A549 treated with AZD2906 at 1 μM for 4 hours (cell line): ENCODE measurements around the gene CHSY3. TPM values are rescaled to one million over a fixed set of nuclear protein-coding genes. Genes with fewer than 3 reads are reported as not detected.

ENCODE experiments used
- total RNA-seq: library from RNA; stranded (reverse); fragments of 200-300 nt; extraction: Qiagen RNA extraction; gene quantifications from 5 replicates; pipeline ENCODE4 v1.2.3, GENCODE V29; 2022

CHSY3 gene
- total RNA-seq: 0.06 to 0.09 TPM (median 0.07 TPM) in 5 replicates

GRCh38 chr5:129904102-129904666 is at the start of gene CHSY3:
Gene CHSY3, plus strand, starts transcription at chr5:129904465.

Other genes starting within 250 kb of the CHSY3 start
- not detected in 5 replicates for gene MINAR2, start 156.4 kb upstream of the CHSY3 start, total RNA-seq